ENCODE results near the gene ARHGAP23. TPM values are rescaled to one million over a fixed set of nuclear protein-coding genes. Genes with fewer than 3 reads are reported as not detected.

Gene ARHGAP23
- total RNA-seq, 2 experiments from 2014 or later = 0.73 TPM; not detected in 1

- H3K4me3 Mint-ChIP-seq = no peak overlapping the region
- no peaks in the 10 kb centered on the region for H3K9me3 Mint-ChIP-seq
- ChIA-PET CTCF (no interaction called here), POLR2A (no interaction called here)
- TF ChIP-seq, protein P1, sequence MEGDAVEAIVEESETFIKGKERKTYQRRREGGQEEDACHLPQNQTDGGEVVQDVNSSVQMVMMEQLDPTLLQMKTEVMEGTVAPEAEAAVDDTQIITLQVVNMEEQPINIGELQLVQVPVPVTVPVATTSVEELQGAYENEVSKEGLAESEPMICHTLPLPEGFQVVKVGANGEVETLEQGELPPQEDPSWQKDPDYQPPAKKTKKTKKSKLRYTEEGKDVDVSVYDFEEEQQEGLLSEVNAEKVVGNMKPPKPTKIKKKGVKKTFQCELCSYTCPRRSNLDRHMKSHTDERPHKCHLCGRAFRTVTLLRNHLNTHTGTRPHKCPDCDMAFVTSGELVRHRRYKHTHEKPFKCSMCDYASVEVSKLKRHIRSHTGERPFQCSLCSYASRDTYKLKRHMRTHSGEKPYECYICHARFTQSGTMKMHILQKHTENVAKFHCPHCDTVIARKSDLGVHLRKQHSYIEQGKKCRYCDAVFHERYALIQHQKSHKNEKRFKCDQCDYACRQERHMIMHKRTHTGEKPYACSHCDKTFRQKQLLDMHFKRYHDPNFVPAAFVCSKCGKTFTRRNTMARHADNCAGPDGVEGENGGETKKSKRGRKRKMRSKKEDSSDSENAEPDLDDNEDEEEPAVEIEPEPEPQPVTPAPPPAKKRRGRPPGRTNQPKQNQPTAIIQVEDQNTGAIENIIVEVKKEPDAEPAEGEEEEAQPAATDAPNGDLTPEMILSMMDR (IDR thresholded peaks at IDR 0.05) = no peak
- H3K27ac ChIP-seq (ENCODE audit: low read depth in 1 of 2, low read length in 2 of 2) = no peak overlapping the region
- no peaks in the 10 kb centered on the region for H3K4me1 ChIP-seq (ENCODE audit: insufficient read depth, low read length)
- no peak overlapping the region for H3K27ac Mint-ChIP-seq
- H3K4me1 Mint-ChIP-seq (ENCODE audit: low read depth) = no peaks in the 10 kb centered on the region
- intact Hi-C loops (cut with DNase I, micrococcal nuclease) = no loop called here
- no peaks in the 10 kb centered on the region for H3K36me3 ChIP-seq (ENCODE audit: insufficient read depth, low read length)
- H3K27me3 ChIP-seq (ENCODE audit: control insufficient read depth in 1 of 2, insufficient read depth in 2 of 2, low read length in 2 of 2) = peaks cover 0 to 8% of the 10 kb centered on the region in 2 experiments
- peaks cover 37% of the 10 kb centered on the region for H3K27me3 Mint-ChIP-seq
- H3K9me3 ChIP-seq (ENCODE audit: control insufficient read depth in 1 of 2, insufficient read depth in 1 of 2, low read length in 2 of 2) = no peaks in the 10 kb centered on the region
- ATAC-seq (ENCODE audit: poor library complexity) (no peak), DNase-seq (no peak)
- no peak overlapping the region for H3K4me3 ChIP-seq (ENCODE audit: low read length)
- no peaks in the 10 kb centered on the region for H3K36me3 Mint-ChIP-seq (ENCODE audit: low read depth)
Measured at GRCh38 chr17:38532451-38532850, 104.2 kb downstream of the ARHGAP23 start.

GRCh38 chr17:38533241-38533640 lies 105.0 kb downstream of the ARHGAP23 start:
- CTCF ChIA-PET = no interaction called here
- TF ChIP-seq, protein P1 (IDR thresholded peaks at IDR 0.05) = no peak
- Histone ChIP-seq H3K27ac (ENCODE audit: low read depth in 1 of 2, low read length in 2 of 2) (no peak overlapping the region), H3K4me1 (ENCODE audit: insufficient read depth, low read length) (no peaks in the 10 kb centered on the region), H3K9me3 (ENCODE audit: control insufficient read depth in 1 of 2, insufficient read depth in 1 of 2, low read length in 2 of 2) (no peaks in the 10 kb centered on the region), H3K36me3 (ENCODE audit: insufficient read depth, low read length) (no peaks in the 10 kb centered on the region), H3K27me3 (ENCODE audit: control insufficient read depth in 1 of 2, insufficient read depth in 2 of 2, low read length in 2 of 2) (peaks cover 0 to 8% of the 10 kb centered on the region in 2 experiments), H3K4me3 (ENCODE audit: low read length) (no peak overlapping the region)
- POLR2A ChIA-PET = no interaction called here
- Mint-ChIP-seq H3K4me1 (ENCODE audit: low read depth) (no peaks in the 10 kb centered on the region), H3K36me3 (ENCODE audit: low read depth) (no peaks in the 10 kb centered on the region), H3K27ac (no peak overlapping the region), H3K9me3 (no peaks in the 10 kb centered on the region), H3K4me3 (no peak overlapping the region), H3K27me3 (peaks cover 31% of the 10 kb centered on the region)
- intact Hi-C loops (cut with DNase I, micrococcal nuclease) = no loop called here
- ATAC-seq (ENCODE audit: poor library complexity) = no peak
- no peak for DNase-seq

DNA sequence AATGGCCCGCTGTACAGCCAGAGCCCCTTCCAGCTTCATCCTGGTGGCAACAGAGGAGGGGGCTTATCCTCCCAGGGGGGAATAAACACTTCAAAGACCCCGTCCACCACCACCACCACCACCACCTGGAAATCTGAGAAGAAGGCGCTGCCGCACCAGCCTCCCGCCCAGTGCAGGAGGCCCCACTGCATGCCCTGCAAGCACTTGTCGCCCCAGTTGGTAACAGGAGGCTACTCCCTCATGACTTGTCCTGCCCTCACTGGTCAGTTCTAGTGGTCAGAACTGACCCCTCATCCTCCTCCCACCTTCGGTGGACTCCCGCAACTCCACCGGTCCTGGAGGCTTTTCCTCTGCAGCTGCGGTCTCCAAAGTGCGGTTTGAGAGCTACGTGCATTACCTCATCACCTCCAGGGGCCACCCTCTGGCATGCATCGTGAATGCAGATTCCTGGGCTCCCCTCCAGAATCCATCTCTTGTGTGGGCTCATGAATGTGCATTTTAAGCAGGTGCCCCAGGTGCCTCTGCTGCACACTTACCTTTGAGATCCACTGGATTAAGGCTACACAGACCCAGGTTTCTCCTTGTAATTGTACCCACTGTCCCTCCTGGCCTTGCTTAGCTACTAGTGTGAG lies 105.7 kb downstream of the ARHGAP23 start:
- H3K9me3 ChIP-seq (ENCODE audit: control insufficient read depth in 1 of 2, insufficient read depth in 1 of 2, low read length in 2 of 2) = no peaks in the 10 kb centered on the region
- intact Hi-C loops (cut with DNase I, micrococcal nuclease) = no loop called here
- ATAC-seq (ENCODE audit: poor library complexity) = no peak
- H3K27me3 ChIP-seq (ENCODE audit: control insufficient read depth in 1 of 2, insufficient read depth in 2 of 2, low read length in 2 of 2) = peaks cover 0 to 9% of the 10 kb centered on the region in 2 experiments
- Mint-ChIP-seq H3K36me3 (ENCODE audit: low read depth) (no peaks in the 10 kb centered on the region), H3K4me1 (ENCODE audit: low read depth) (no peaks in the 10 kb centered on the region), H3K27ac (no peak overlapping the region), H3K27me3 (peaks cover 30% of the 10 kb centered on the region), H3K4me3 (no peak overlapping the region), H3K9me3 (no peaks in the 10 kb centered on the region)
- POLR2A ChIA-PET = no interaction called here
- no peak for DNase-seq
- H3K27ac ChIP-seq (ENCODE audit: low read depth in 1 of 2, low read length in 2 of 2) = no peak overlapping the region
- no peak overlapping the region for H3K4me3 ChIP-seq (ENCODE audit: low read length)
- CTCF ChIA-PET = no interaction called here
- no peaks in the 10 kb centered on the region for H3K4me1 ChIP-seq (ENCODE audit: insufficient read depth, low read length)
- H3K36me3 ChIP-seq (ENCODE audit: insufficient read depth, low read length) = no peaks in the 10 kb centered on the region
- TF ChIP-seq, protein P1 (IDR thresholded peaks at IDR 0.05) = no peak

All from CD4-positive, alpha-beta T cell (primary cell).